Neural cell (in vitro differentiated cells): ENCODE measurements around the gene IREB2. TPM values are rescaled to one million over a fixed set of nuclear protein-coding genes. Genes with fewer than 3 reads are reported as not detected.

Experiments used
- H2AFZ ChIP-seq: fragments of 200-600, 300-800 bp; sonication (generic), shearing (Covaris generic); 2 replicates; pipeline ENCODE4 v1.6.0; 2014; ENCODE audit warnings: low read depth, mild to moderate bottlenecking, antibody characterized with exemption, low read length, moderate library complexity
- H3F3A ChIP-seq: fragments of 200-600 bp; shearing (Covaris generic); 2 replicates; pipeline ENCODE4 v1.6.1; 2016; ENCODE audit warnings: mild to moderate bottlenecking, moderate library complexity, mixed read lengths, antibody characterized with exemption, low read length; ENCODE audit not compliant: insufficient read depth, poor library complexity, severe bottlenecking
- H3K27ac ChIP-seq: fragments of 200-600, 300-800 bp; sonication (generic), shearing (Covaris generic); 2 replicates; pipeline ENCODE4 v1.5.1; 2014; ENCODE audit warnings: mild to moderate bottlenecking, low read length, moderate library complexity
- H3K27me3 ChIP-seq: fragments of 300-800, 200-600 bp; sonication (generic), shearing (Covaris generic); 2 replicates; pipeline ENCODE4 v1.6.0; 2014; ENCODE audit warnings: mild to moderate bottlenecking, low read depth, low read length, moderate library complexity; ENCODE audit not compliant: insufficient read depth
- H3K36me3 ChIP-seq: fragments of 300-800, 200-600 bp; sonication (generic), shearing (Covaris generic); 2 replicates; pipeline ENCODE4 v1.5.1; 2014; ENCODE audit warnings: mild to moderate bottlenecking, antibody characterized with exemption, low read length, moderate library complexity; ENCODE audit not compliant: insufficient read depth
- H3K4me2 ChIP-seq: fragments of 300-800, 200-600 bp; sonication (generic), shearing (Covaris generic); 2 replicates; pipeline ENCODE4 v1.6.0; 2014; ENCODE audit warnings: mild to moderate bottlenecking, low read length
- H3K4me3 ChIP-seq: fragments of 300-800, 200-600 bp; sonication (generic), shearing (Covaris generic); 2 replicates; pipeline ENCODE4 v1.5.1; 2014; ENCODE audit warnings: mild to moderate bottlenecking, low read length, moderate library complexity
- H3K79me2 ChIP-seq: fragments of 200-600 bp; shearing (Covaris generic); replicated peaks from 2 replicates; pipeline ENCODE4 v1.6.0; 2014; ENCODE audit warnings: mild to moderate bottlenecking, low read length, moderate library complexity; ENCODE audit not compliant: insufficient read depth
- H3K9ac ChIP-seq: fragments of 300-800, 200-600 bp; sonication (generic), shearing (Covaris generic); 2 replicates; pipeline ENCODE4 v1.6.1; 2016; ENCODE audit warnings: mild to moderate bottlenecking, low read length, mixed read lengths
- H3K9me2 ChIP-seq: fragments of 200-600 bp; shearing (Covaris generic); 2 replicates; pipeline ENCODE4 v1.6.1; 2016; ENCODE audit warnings: mild to moderate bottlenecking, low read length, mixed read lengths; ENCODE audit not compliant: insufficient read depth
- H3K9me3 ChIP-seq: fragments of 200-600, 300-800 bp; sonication (generic), shearing (Covaris generic); 2 replicates; pipeline ENCODE4 v1.6.1; 2016; ENCODE audit warnings: mild to moderate bottlenecking, mixed run types, low read length, moderate library complexity, mixed read lengths
- H4K20me1 ChIP-seq: fragments of 200-600 bp; shearing (Covaris generic); 2 replicates; pipeline ENCODE4 v1.6.1; 2016; ENCODE audit warnings: mild to moderate bottlenecking, mixed run types; ENCODE audit not compliant: insufficient read depth
- CTCF ChIP-seq: fragments of 450-650 bp; IDR thresholded peaks from 2 replicates; pipeline ENCODE4 v1.5.1; 2014; ENCODE audit warnings: antibody characterized with exemption, mild to moderate bottlenecking, moderate library complexity; ENCODE audit not compliant: poor library complexity, severe bottlenecking
- EP300 ChIP-seq: fragments of 450-650 bp; conservative IDR thresholded peaks from 2 replicates; pipeline ENCODE4 v1.6.1; 2014; ENCODE audit warnings: antibody characterized with exemption, mild to moderate bottlenecking, moderate library complexity; ENCODE audit not compliant: poor library complexity, severe bottlenecking
- EZH2 ChIP-seq: fragments of 200-600, 300-800 bp; shearing (Covaris generic), sonication (generic); IDR thresholded peaks from 2 replicates; pipeline ENCODE4 v1.6.1; 2014; ENCODE audit warnings: antibody characterized with exemption, low read length, borderline replicate concordance, mild to moderate bottlenecking; ENCODE audit not compliant: insufficient read depth, poor library complexity, severe bottlenecking
- MXI1 ChIP-seq: fragments of 450-650 bp; conservative IDR thresholded peaks from 2 replicates; pipeline ENCODE4 v1.6.1; 2014; ENCODE audit warnings: antibody characterized with exemption, mild to moderate bottlenecking; ENCODE audit not compliant: poor library complexity, severe bottlenecking
- POLR2AphosphoS5 ChIP-seq: IDR thresholded peaks from 2 replicates; pipeline ENCODE4 v1.6.1; 2012
- RAD21 ChIP-seq: fragments of 450-650 bp; conservative IDR thresholded peaks from 2 replicates; pipeline ENCODE4 v1.6.1; 2014; ENCODE audit warnings: antibody characterized with exemption, mild to moderate bottlenecking, moderate library complexity
- REST ChIP-seq: IDR thresholded peaks from 2 replicates; pipeline ENCODE4 v1.6.1; 2012; ENCODE audit warnings: borderline replicate concordance
- SMC3 ChIP-seq: fragments of 450-650 bp; conservative IDR thresholded peaks from 2 replicates; pipeline ENCODE4 v1.6.1; 2014; ENCODE audit warnings: antibody characterized with exemption, mild to moderate bottlenecking, moderate library complexity; ENCODE audit not compliant: poor library complexity
- TAF1 ChIP-seq: IDR thresholded peaks from 2 replicates; pipeline ENCODE4 v1.6.1; 2012; ENCODE audit warnings: low read depth
- polyA plus RNA-seq: library from polyadenylated mRNA; depleted of rRNA; stranded (reverse); fragments of >200 nt; gene quantifications from 2 replicates; pipeline ENCODE4 v1.2.3, GENCODE V29; 2014

Gene IREB2
- polyA plus RNA-seq, 1 donor from 2014 or later: 45.5 TPM

GRCh38 chr15:78396186-78396814, 41.7 kb upstream of the IREB2 start:
- no peaks in the 10 kb centered on the region for H3K36me3 ChIP-seq
- no peaks in the 10 kb centered on the region for H3K9me3 ChIP-seq
- no peaks in the 10 kb centered on the region for H4K20me1 ChIP-seq
- no peak overlapping the region for H3K27ac ChIP-seq
- no peak overlapping the region for H3K9ac ChIP-seq
- no peaks in the 10 kb centered on the region for H3K9me2 ChIP-seq
- no peaks in the 10 kb centered on the region for H3F3A ChIP-seq
- no peaks in the 10 kb centered on the region for H3K79me2 ChIP-seq
- no peak for TF ChIP-seq CTCF
- TF ChIP-seq SMC3: no peak
- TF ChIP-seq MXI1: no peak
- no peak for TF ChIP-seq TAF1
- TF ChIP-seq RAD21: no peak
- no peak for TF ChIP-seq EZH2
- no peak for TF ChIP-seq REST
- no peak for TF ChIP-seq EP300
- TF ChIP-seq POLR2AphosphoS5: no peak
- no peaks in the 10 kb centered on the region for H3K27me3 ChIP-seq
- no peak overlapping the region for H2AFZ ChIP-seq
- no peak overlapping the region for H3K4me3 ChIP-seq
- H3K4me2 ChIP-seq: no peak overlapping the region

GRCh38 chr15:78396976-78397375, 41.0 kb upstream of the IREB2 start:
- no peak overlapping the region for H3K4me3 ChIP-seq
- H3F3A ChIP-seq: no peaks in the 10 kb centered on the region
- no peaks in the 10 kb centered on the region for H3K79me2 ChIP-seq
- H3K9me3 ChIP-seq: no peaks in the 10 kb centered on the region
- no peak for TF ChIP-seq RAD21
- no peak overlapping the region for H3K9ac ChIP-seq
- H3K36me3 ChIP-seq: no peaks in the 10 kb centered on the region
- H3K4me2 ChIP-seq: no peak overlapping the region
- H3K9me2 ChIP-seq: no peaks in the 10 kb centered on the region
- H4K20me1 ChIP-seq: no peaks in the 10 kb centered on the region
- H3K27me3 ChIP-seq: no peaks in the 10 kb centered on the region
- no peak overlapping the region for H3K27ac ChIP-seq
- no peak overlapping the region for H2AFZ ChIP-seq

- Histone ChIP-seq H3K4me2 (no peak overlapping the region), H3K9me3 (no peaks in the 10 kb centered on the region), H2AFZ (no peak overlapping the region), H3K27me3 (no peaks in the 10 kb centered on the region), H3K27ac (no peak overlapping the region), H3K9me2 (no peaks in the 10 kb centered on the region), H3K9ac (no peak overlapping the region), H3F3A (no peaks in the 10 kb centered on the region), H4K20me1 (no peaks in the 10 kb centered on the region), H3K79me2 (no peaks in the 10 kb centered on the region), H3K36me3 (no peaks in the 10 kb centered on the region), H3K4me3 (no peak overlapping the region)
- no peak for TF ChIP-seq MXI1
- TF ChIP-seq REST: no peak
- TF ChIP-seq RAD21: no peak
- no peak for TF ChIP-seq CTCF
- TF ChIP-seq POLR2AphosphoS5: no peak
- no peak for TF ChIP-seq SMC3
- TF ChIP-seq TAF1: no peak
- TF ChIP-seq EP300: no peak
- no peak for TF ChIP-seq EZH2
These were observed 40.6 kb upstream of the IREB2 start for GRCh38 chr15:78397382-78397781.
